ENCODE results near the gene HLA-DRB1.
"Not testable (repeated sequence)": the region's sequence is repeated elsewhere in the genome, so short reads cannot be mapped to it uniquely, and the experiment has no call there.

The HLA-DRB1 gene

GRCh38 chr6:32588156-32588555 lies 1.5 kb downstream of the HLA-DRB1 start:
- Mint-ChIP-seq H3K27ac (peak overlapping the region; percentile 3), H3K36me3 (peaks cover 38% of the 10 kb centered on the region), H3K9me3 (no peaks in the 10 kb centered on the region)

GRCh38 chr6:32583527-32583898 lies 6.1 kb downstream of the HLA-DRB1 start:
- Mint-ChIP-seq H3K27ac (peak overlapping the region; percentile 94), H3K9me3 (no peaks in the 10 kb centered on the region), H3K4me1 (peaks cover 60% of the 10 kb centered on the region), H3K4me3 (peak overlapping the region; percentile 91), H3K36me3 (peaks cover 80% of the 10 kb centered on the region)
- ATAC-seq (no peak), DNase-seq (ENCODE audit: low spot score in 2 of 2) (peak in 1 of 2 donors; percentile 57)

More at GRCh38 chr6:32588156-32588555, 1.5 kb downstream of the HLA-DRB1 start:
- ATAC-seq, result no peak
- peak in 1 of 2 donors; percentile 44 for DNase-seq (ENCODE audit: low spot score in 2 of 2)
- Mint-ChIP-seq H3K4me3 (peak overlapping the region; percentile 91), H3K4me1 (peaks cover 58% of the 10 kb centered on the region)

GRCh38 chr6:32581315-32582095 lies 8.1 kb downstream of the HLA-DRB1 start:
- no peak overlapping the region for H3K4me3 Mint-ChIP-seq
- peaks cover 44% of the 10 kb centered on the region for H3K4me1 Mint-ChIP-seq
- peak overlapping the region; percentile 88 for H3K27ac Mint-ChIP-seq
- DNase-seq (ENCODE audit: low spot score in 2 of 2) (no peak), ATAC-seq (no peak)
- no peaks in the 10 kb centered on the region for H3K9me3 Mint-ChIP-seq
- H3K36me3 Mint-ChIP-seq, result peaks cover 90% of the 10 kb centered on the region

GRCh38 chr6:32580593-32580992 lies 9.1 kb downstream of the HLA-DRB1 start:
- Mint-ChIP-seq H3K4me1 (peaks cover 37% of the 10 kb centered on the region), H3K9me3 (no peaks in the 10 kb centered on the region), H3K27ac (peak overlapping the region; percentile 88), H3K4me3 (no peak overlapping the region), H3K36me3 (peaks cover 86% of the 10 kb centered on the region)
- DNase-seq (ENCODE audit: low spot score in 2 of 2) (no peak), ATAC-seq (no peak)

GRCh38 chr6:32578962-32579361 lies 10.7 kb downstream of the HLA-DRB1 start:
- DNase-seq (ENCODE audit: low spot score in 2 of 2) (no peak), ATAC-seq (no peak)
- H3K4me3 Mint-ChIP-seq, result no peak overlapping the region
- no peaks in the 10 kb centered on the region for H3K9me3 Mint-ChIP-seq
- peaks cover 70% of the 10 kb centered on the region for H3K36me3 Mint-ChIP-seq
- H3K27ac Mint-ChIP-seq, result no peak overlapping the region
- H3K4me1 Mint-ChIP-seq, result peaks cover 21% of the 10 kb centered on the region

GRCh38 chr6:32577493-32577892 lies 12.2 kb downstream of the HLA-DRB1 start:
- not testable (repeated sequence) for H3K27ac Mint-ChIP-seq; DNase-seq (ENCODE audit: low spot score in 2 of 2); ATAC-seq; H3K9me3 Mint-ChIP-seq; H3K4me3 Mint-ChIP-seq
- Mint-ChIP-seq H3K36me3 (peaks cover 61% of the 10 kb centered on the region), H3K4me1 (peaks cover 14% of the 10 kb centered on the region)

- no peak for DNase-seq (ENCODE audit: low spot score in 2 of 2)
- H3K9me3 Mint-ChIP-seq, result no peaks in the 10 kb centered on the region
- no peak overlapping the region for H3K4me3 Mint-ChIP-seq
- H3K4me1 Mint-ChIP-seq, result peaks cover 12% of the 10 kb centered on the region
- no peak overlapping the region for H3K27ac Mint-ChIP-seq
- H3K36me3 Mint-ChIP-seq, result peaks cover 48% of the 10 kb centered on the region
- ATAC-seq, result no peak
These were observed 13.4 kb downstream of the HLA-DRB1 start for GRCh38 chr6:32576250-32576649.

GRCh38 chr6:32570363-32570905 lies 19.2 kb downstream of the HLA-DRB1 start:
- DNase-seq (ENCODE audit: low spot score in 2 of 2) (no peak), ATAC-seq (no peak)
- peaks cover 16% of the 10 kb centered on the region for H3K4me1 Mint-ChIP-seq
- H3K4me3 Mint-ChIP-seq, result no peak overlapping the region
- H3K9me3 Mint-ChIP-seq, result no peaks in the 10 kb centered on the region
- H3K36me3 Mint-ChIP-seq, result no peaks in the 10 kb centered on the region
- H3K27ac Mint-ChIP-seq, result no peak overlapping the region

GRCh38 chr6:32568561-32568960 lies 21.1 kb downstream of the HLA-DRB1 start:
- DNase-seq (ENCODE audit: low spot score in 2 of 2) (no peak), ATAC-seq (peak; percentile 60)
- no peaks in the 10 kb centered on the region for H3K36me3 Mint-ChIP-seq
- H3K4me1 Mint-ChIP-seq, result peaks cover 16% of the 10 kb centered on the region
- peak overlapping the region; percentile 79 for H3K27ac Mint-ChIP-seq
- peak overlapping the region; percentile 46 for H3K4me3 Mint-ChIP-seq
- H3K9me3 Mint-ChIP-seq, result no peaks in the 10 kb centered on the region

GRCh38 chr6:32566957-32567356 lies 22.7 kb downstream of the HLA-DRB1 start:
- DNase-seq (ENCODE audit: low spot score in 2 of 2) (no peak), ATAC-seq (no peak)
- no peaks in the 10 kb centered on the region for H3K9me3 Mint-ChIP-seq
- H3K27ac Mint-ChIP-seq, result no peak overlapping the region
- H3K4me3 Mint-ChIP-seq, result no peak overlapping the region
- H3K36me3 Mint-ChIP-seq, result no peaks in the 10 kb centered on the region
- H3K4me1 Mint-ChIP-seq, result peaks cover 16% of the 10 kb centered on the region

GRCh38 chr6:32565511-32565910 lies 24.1 kb downstream of the HLA-DRB1 start:
- DNase-seq (ENCODE audit: low spot score in 2 of 2) (no peak), ATAC-seq (no peak)
- Mint-ChIP-seq H3K27ac (no peak overlapping the region), H3K9me3 (no peaks in the 10 kb centered on the region), H3K4me3 (no peak overlapping the region), H3K4me1 (peaks cover 16% of the 10 kb centered on the region), H3K36me3 (no peaks in the 10 kb centered on the region)

- DNase-seq (ENCODE audit: low spot score in 2 of 2), result no peak
- Mint-ChIP-seq H3K9me3 (no peaks in the 10 kb centered on the region), H3K27ac (no peak overlapping the region), H3K36me3 (peaks cover 7% of the 10 kb centered on the region), H3K4me1 (peaks cover 6% of the 10 kb centered on the region), H3K4me3 (no peak overlapping the region)
- no peak for ATAC-seq
These were observed 26.7 kb downstream of the HLA-DRB1 start for GRCh38 chr6:32562940-32563339.

- Mint-ChIP-seq H3K36me3 (peaks cover 7% of the 10 kb centered on the region), H3K9me3 (no peaks in the 10 kb centered on the region)
These were observed 29.9 kb downstream of the HLA-DRB1 start for GRCh38 chr6:32559747-32560146.

GRCh38 chr6:32558426-32559057 lies 31.1 kb downstream of the HLA-DRB1 start:
- Mint-ChIP-seq H3K4me3 (no peak overlapping the region), H3K9me3 (no peaks in the 10 kb centered on the region), H3K36me3 (peaks cover 7% of the 10 kb centered on the region), H3K27ac (no peak overlapping the region), H3K4me1 (peaks cover 6% of the 10 kb centered on the region)
- ATAC-seq, result no peak
- DNase-seq (ENCODE audit: low spot score in 2 of 2), result no peak

More at GRCh38 chr6:32559747-32560146, 29.9 kb downstream of the HLA-DRB1 start:
- DNase-seq (ENCODE audit: low spot score in 2 of 2), result no peak
- Mint-ChIP-seq H3K27ac (no peak overlapping the region), H3K4me1 (peaks cover 6% of the 10 kb centered on the region), H3K4me3 (no peak overlapping the region)
- ATAC-seq, result no peak

- Mint-ChIP-seq H3K4me3 (no peak overlapping the region), H3K27ac (no peak overlapping the region), H3K36me3 (peaks cover 7% of the 10 kb centered on the region)
These were observed 35.3 kb downstream of the HLA-DRB1 start for GRCh38 chr6:32554116-32554965.

More at GRCh38 chr6:32554116-32554965, 35.3 kb downstream of the HLA-DRB1 start:
- Mint-ChIP-seq H3K4me1 (peaks cover 6% of the 10 kb centered on the region), H3K9me3 (no peaks in the 10 kb centered on the region)
- DNase-seq (ENCODE audit: low spot score in 2 of 2) (no peak), ATAC-seq (no peak)
